ENCODE measurements around the gene CHD2.

GRCh38 chr15:93066834-93067648 lies 166.9 kb downstream of the CHD2 start:
- TF ChIP-seq CTCF (IDR thresholded peaks at IDR 0.05 in 2 of 3, conservative IDR thresholded peaks at IDR 0.05 in 1 of 3; ENCODE audit: control insufficient read depth in 2 of 3, extremely low read depth in 1 of 3, insufficient read depth in 1 of 3, low read depth in 3 of 3, low read length in 3 of 3) (no peak), POLR2AphosphoS5 (IDR thresholded peaks at IDR 0.05; ENCODE audit: low read length) (no peak), SP1 (IDR thresholded peaks at IDR 0.05; ENCODE audit: low read depth, low read length) (no peak), TAF1 (IDR thresholded peaks at IDR 0.05; ENCODE audit: borderline replicate concordance, low read depth, low read length) (no peak), NR2C2 (IDR thresholded peaks at IDR 0.05; ENCODE audit: borderline replicate concordance, control insufficient read depth, insufficient read length, low read depth) (no peak), FOS (IDR thresholded peaks at IDR 0.05; ENCODE audit: borderline replicate concordance, extremely low read depth, insufficient read length) (no peak), SREBF1 (IDR thresholded peaks at IDR 0.05; ENCODE audit: low read length) (no peak), POLR2A (IDR thresholded peaks at IDR 0.05; ENCODE audit: low read depth, low read length) (no peak), BMI1 (IDR thresholded peaks at IDR 0.05; ENCODE audit: borderline replicate concordance) (no peak), CHD2 (IDR thresholded peaks at IDR 0.05; ENCODE audit: borderline replicate concordance, low read depth, low read length) (no peak), LARP7 (IDR thresholded peaks at IDR 0.05) (no peak)

Data from GM12878 (cell line).